ENCODE data around the gene AMER1.
"Not testable (repeated sequence)": the region's sequence is repeated elsewhere in the genome, so short reads cannot be mapped to it uniquely, and the experiment has no call there.

Gene AMER1

GRCh38 chrX:64205441-64205734 is at the start of gene AMER1:
TSS of gene AMER1 (minus strand) at chrX:64205708. CDS start at chrX:64193286, 12,422 bp downstream.
- DNase-seq, result peak; percentile 36 to 39

- DNase-seq, result no peak
Measured at GRCh38 chrX:64230123-64230970, 24.8 kb upstream of the AMER1 start, which contains the start of gene ASB12. TSS of gene ASB12 (minus strand) at chrX:64230607. CDS start at chrX:64225650, 4,957 bp downstream.

GRCh38 chrX:64229154-64229553 is 23.6 kb upstream of the AMER1 start:
- DNase-seq, result no peak

GRCh38 chrX:64218023-64218422 is 12.5 kb upstream of the AMER1 start:
- DNase-seq, result no peak

- DNase-seq, result not testable (repeated sequence)
Measured at GRCh38 chrX:64213989-64214388, 8.5 kb upstream of the AMER1 start.

GRCh38 chrX:64206556-64207162 is 1.2 kb upstream of the AMER1 start:
- no peak for DNase-seq

- peak; percentile 63 to 73 for DNase-seq
Measured at GRCh38 chrX:64205735-64206501, 410 bp upstream of the AMER1 start.

- no peak for DNase-seq
Measured at GRCh38 chrX:64204701-64205440, 637 bp downstream of the AMER1 start.

DNA sequence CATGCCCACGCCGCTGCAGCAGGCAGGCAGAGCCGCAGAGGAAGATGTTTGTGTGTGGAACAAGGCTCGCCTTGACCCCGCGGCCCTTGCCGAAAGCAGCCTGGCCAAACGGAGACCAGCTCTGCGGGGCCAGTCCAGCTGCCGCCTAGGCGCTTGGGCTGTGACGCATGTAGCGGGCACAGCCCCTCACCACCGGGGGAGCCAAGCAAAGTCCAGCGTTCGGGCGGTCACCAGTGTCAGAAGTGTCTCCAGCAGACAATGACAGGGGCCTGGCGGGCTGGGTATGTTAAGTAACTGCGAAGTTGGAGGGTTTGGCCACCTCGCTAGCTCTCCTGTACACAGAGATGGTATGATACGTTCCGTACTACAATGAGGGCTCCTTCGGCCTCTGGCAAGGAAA is 1.3 kb downstream of the AMER1 start:
- no peak for DNase-seq

DNA sequence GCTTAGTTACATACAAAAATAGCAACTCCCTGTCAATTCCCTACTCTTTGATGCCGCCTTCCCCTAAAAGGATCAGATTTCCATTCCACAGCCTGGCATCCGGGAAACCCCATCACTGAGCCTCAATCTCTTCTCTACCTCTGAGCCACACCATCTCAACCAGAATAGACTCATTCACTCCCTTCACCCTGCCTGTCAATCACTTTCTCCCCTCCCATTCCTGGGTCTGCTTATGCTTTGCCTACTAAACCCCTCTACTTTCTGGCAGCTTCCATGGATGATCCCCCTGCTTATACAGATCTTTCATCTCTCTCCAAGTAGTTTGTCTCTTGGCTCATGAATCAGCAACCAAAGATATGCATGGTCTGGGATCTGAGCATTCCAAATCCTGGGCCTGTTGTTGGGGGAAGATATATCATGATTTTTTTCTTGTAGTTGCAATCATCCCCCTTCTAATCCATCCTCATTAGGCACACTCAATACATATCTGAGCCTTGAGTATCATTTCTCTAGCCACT is 2.6 kb downstream of the AMER1 start:
- no peak for DNase-seq

DNA sequence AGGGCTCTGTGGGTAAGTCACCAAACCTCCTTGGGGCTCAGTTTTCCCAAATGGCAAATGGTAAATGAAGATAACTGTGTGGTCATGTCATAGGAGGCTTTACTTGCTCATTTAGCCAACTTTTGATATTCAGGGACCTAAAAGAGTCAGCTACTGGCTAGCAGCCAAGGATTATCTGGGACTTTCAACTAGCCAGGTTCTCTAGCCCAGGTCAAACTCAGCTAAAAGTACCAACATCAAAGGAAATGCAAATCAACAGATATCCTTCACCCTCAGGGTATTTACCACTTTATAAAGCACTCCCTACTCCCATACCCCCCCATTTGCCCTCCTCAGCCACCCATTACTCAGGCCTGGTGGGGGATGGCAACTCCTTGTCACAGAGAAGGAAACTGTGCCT is 7.5 kb downstream of the AMER1 start:
- DNase-seq, result no peak

- DNase-seq, result no peak
Measured at GRCh38 chrX:64196606-64197005, 8.9 kb downstream of the AMER1 start.

DNA sequence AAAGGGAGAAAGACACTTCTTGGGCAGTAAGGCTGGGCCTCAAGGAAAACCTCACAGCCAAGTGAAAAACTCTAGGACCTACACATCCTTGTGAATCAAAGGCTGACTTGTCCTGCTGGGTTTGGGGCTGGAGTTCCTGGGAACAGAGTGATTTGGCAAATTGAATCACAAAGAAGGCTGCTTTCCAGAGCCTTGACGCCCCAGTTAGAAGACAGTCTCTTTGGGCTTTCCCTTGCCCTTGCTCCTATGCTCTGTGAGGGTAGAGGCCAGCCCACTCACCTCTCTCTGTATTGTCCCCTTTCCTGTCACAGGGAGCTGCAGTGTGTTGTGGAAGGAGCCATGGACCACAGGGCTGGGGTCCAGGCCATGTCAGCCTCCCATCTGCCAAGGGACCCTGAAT is 9.6 kb downstream of the AMER1 start:
- DNase-seq, result no peak

- no peak for DNase-seq
Measured at GRCh38 chrX:64192673-64193072, 12.8 kb downstream of the AMER1 start.

DNA sequence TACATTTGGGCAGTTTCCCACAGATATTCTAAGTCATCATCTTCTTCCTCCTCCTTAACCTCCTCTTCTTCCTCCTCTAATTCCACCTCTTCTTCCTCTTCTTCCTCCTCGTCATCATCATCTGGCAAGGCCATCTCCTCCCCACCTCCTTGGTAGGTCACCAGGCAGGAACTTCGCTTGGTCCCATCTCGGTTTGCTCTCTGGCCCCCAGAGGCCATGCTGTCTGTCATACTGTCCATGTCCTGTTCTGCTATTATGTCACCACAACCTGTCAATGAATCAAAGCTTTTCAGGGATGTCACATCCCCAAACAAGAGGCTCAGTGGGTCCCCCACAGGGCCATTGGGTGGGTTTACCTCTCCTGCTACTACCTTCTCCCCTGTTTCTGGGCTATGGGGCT is 13.5 kb downstream of the AMER1 start:
- no peak for DNase-seq

GRCh38 chrX:64191281-64192010 is 14.1 kb downstream of the AMER1 start:
- DNase-seq, result no peak

DNA sequence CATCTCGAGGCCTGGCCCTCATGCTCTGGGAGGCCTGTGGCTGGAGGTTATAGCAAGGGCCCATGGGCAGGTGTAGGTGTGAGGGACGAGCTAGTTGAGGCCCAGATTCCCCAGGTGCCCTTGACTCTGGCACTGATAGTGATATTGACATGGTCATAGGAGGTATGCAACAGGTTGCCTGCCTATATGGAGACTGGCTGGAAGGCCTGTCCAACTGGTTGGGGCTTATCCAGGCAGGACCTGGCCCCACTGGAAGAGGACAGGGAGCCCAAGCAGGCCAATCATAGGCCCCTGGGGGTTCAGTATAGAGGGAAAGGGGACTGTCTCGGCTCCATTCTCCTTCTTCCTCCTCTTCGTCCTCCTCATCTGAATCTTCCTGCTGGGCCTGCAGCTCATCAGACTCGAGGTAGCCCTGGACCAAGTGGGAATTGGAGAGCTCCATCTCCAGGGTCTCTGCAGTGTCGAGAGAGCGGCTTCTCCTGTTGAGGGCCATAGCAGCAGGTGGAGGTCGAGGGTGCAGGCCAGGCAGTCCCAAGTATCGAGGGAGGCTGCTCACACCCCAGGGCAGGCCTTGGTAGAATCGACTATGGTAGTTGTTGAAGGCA is 15.3 kb downstream of the AMER1 start:
- DNase-seq, result no peak

DNA sequence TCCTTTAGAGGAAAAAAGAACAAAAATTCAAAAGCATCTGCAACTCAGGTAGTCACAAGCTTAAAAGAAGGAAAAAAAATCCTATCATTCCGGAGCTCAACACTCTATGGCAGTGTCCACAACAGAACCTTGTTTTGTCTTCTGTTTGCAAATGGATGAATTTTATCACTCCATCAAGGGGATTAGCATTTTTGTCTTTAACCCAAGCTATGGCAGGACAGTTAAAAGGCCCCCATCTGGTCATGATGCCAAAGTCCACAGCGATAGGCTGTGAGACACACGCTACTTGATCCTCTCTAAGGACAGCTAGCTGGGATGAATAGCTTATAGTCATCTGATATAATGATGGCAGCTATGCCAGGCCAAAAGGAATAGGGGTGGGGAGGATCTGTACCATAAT is 16.6 kb downstream of the AMER1 start:
- no peak for DNase-seq

- DNase-seq, result no peak
Measured at GRCh38 chrX:64187762-64188150, 17.8 kb downstream of the AMER1 start.

GRCh38 chrX:64186974-64187761 is 18.3 kb downstream of the AMER1 start:
- no peak for DNase-seq

GRCh38 chrX:64184396-64184795 is 21.1 kb downstream of the AMER1 start:
- DNase-seq, result no peak

Measured in AML-193 (cell line).